ENCODE data around the gene HOXD10. TPM values are rescaled to one million over a fixed set of nuclear protein-coding genes. Genes with fewer than 3 reads are reported as not detected.

HOXD10 gene
- total RNA-seq, 2 donors from 2014 or later = not detected

DNA sequence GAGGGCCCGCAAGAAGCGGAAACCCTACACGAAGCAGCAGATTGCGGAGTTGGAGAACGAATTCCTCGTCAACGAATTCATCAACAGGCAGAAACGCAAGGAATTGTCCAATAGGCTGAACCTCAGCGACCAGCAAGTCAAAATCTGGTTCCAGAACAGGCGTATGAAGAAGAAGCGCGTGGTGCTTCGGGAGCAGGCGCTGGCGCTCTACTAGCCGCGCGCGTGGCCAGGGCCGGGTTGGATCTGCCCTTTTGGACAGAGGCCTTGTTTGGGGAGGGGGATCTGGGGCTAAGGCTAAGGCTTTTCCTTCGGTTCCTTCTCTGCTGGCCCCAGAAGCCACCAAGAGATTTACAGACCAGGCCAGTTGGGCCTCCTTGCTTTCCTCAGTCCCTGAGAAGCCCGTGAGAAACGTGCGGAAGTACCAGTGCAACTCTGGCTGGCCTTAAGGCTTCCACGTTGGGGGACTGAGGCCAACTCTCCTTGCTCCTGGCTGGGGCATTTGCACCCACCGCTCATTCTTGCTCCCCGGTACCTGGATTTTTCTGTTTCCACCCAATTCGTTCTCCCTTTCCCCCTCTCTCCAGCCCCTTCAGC lies 15.9 kb upstream of the HOXD10 start:
- H3K4me1 ChIP-seq = peaks cover 0 to 45% of the 10 kb centered on the region in 2 donors

DNA sequence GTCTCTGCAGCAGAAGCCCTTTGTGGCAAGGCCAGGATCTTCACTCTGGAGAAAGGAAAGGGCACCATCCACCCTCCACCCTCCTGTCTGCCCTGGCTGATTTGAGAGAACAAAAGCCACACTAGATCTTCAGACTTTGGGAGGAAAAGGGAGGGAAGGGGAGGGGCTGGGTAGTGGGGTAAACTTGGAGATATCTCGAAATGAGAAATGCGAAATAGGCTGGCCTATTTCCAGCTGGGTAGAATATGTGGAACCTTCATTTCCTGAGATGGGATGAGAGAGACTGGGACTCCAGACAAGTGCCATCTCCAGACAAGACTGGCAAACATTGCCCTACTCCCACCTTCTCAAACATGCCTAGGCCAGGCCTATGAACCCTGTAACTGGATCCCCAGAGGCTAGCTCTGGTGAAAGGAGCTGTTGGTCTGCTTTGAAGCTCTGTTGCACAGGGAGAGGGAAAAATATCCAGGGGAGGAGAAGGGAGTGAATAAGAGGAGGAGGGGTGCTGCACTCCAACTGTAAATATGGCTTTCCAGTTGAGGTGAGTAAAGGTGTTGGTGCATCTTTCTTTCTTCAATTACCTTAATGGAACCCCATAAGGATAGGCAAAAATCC lies 15.3 kb upstream of the HOXD10 start:
- no peak for DNase-seq (ENCODE audit: low spot score)
- Histone ChIP-seq H3K36me3 (no peaks in the 10 kb centered on the region), H3K27ac (no peak overlapping the region), H3K4me1 (peaks cover 0 to 46% of the 10 kb centered on the region in 2 donors), H3K9me3 (no peaks in the 10 kb centered on the region), H3K27me3 (peaks cover 67 to 95% of the 10 kb centered on the region in 2 donors), H3K4me3 (no peak overlapping the region)
- TF ChIP-seq, protein P1, sequence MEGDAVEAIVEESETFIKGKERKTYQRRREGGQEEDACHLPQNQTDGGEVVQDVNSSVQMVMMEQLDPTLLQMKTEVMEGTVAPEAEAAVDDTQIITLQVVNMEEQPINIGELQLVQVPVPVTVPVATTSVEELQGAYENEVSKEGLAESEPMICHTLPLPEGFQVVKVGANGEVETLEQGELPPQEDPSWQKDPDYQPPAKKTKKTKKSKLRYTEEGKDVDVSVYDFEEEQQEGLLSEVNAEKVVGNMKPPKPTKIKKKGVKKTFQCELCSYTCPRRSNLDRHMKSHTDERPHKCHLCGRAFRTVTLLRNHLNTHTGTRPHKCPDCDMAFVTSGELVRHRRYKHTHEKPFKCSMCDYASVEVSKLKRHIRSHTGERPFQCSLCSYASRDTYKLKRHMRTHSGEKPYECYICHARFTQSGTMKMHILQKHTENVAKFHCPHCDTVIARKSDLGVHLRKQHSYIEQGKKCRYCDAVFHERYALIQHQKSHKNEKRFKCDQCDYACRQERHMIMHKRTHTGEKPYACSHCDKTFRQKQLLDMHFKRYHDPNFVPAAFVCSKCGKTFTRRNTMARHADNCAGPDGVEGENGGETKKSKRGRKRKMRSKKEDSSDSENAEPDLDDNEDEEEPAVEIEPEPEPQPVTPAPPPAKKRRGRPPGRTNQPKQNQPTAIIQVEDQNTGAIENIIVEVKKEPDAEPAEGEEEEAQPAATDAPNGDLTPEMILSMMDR (IDR thresholded peaks at IDR 0.05) = no peak

More for the DNA sequence above, 15.9 kb upstream of the HOXD10 start:
- DNase-seq (ENCODE audit: low spot score) = no peak
- Histone ChIP-seq H3K27ac (no peak overlapping the region), H3K27me3 (peaks cover 66 to 92% of the 10 kb centered on the region in 2 donors), H3K36me3 (no peaks in the 10 kb centered on the region), H3K4me3 (no peak overlapping the region), H3K9me3 (no peaks in the 10 kb centered on the region)
- TF ChIP-seq, protein P1 (IDR thresholded peaks at IDR 0.05) = no peak

DNA sequence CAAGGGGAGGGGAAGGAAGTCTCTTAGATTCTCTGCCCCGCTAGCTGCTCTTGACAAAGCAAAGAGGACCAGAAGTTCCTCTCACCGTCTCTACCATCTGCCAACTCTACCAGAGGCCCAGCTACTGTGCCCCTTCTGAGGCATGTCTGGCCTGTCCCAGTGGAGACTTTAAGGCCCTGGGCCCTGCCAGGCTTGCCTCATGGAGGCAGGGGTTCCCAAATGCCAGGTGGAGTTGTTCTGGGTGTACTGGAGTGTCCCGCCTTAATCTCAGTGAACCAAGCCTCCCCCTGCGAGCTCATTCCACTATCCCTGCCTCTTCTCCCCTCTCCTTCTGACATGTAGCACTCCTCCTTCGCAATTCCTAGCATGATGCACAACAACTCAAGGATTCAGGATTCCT lies 14.7 kb upstream of the HOXD10 start:
- Histone ChIP-seq H3K4me1 (peaks cover 0 to 49% of the 10 kb centered on the region in 2 donors), H3K36me3 (no peaks in the 10 kb centered on the region), H3K9me3 (no peaks in the 10 kb centered on the region), H3K4me3 (no peak overlapping the region), H3K27me3 (peaks cover 66 to 95% of the 10 kb centered on the region in 2 donors), H3K27ac (no peak overlapping the region)
- no peak for DNase-seq (ENCODE audit: low spot score)
- TF ChIP-seq, protein P1 (IDR thresholded peaks at IDR 0.05) = no peak

DNA sequence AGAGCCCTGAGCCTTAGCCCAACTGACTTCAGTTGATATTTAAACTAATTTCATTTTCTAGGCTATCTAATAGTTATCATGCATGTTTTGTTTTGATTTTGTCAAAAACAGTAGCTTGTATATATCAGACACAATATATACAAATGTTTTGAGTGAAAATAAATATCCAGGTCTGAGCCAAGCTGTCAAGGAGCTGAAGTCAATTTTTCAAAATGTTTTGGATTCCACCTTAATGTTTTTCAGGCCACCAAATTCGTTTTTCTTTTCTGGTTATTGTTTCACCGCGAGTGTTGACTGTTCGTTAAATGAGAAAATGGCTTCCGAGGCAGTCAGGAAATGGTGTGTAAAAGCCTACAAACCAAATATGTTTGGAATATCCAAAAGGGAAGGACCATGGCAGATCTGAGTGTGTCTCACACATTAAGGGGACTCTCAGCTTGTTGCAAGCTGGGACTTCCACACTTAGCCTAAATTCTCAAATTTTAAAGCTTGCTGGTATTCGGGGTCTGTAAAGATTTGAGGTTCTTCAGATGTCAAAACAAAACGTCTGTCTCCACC lies 14.2 kb upstream of the HOXD10 start:
- Histone ChIP-seq H3K9me3 (no peaks in the 10 kb centered on the region), H3K36me3 (no peaks in the 10 kb centered on the region), H3K4me3 (no peak overlapping the region), H3K27me3 (peaks cover 64 to 94% of the 10 kb centered on the region in 2 donors), H3K27ac (no peak overlapping the region), H3K4me1 (peaks cover 0 to 49% of the 10 kb centered on the region in 2 donors)
- TF ChIP-seq, protein P1 (IDR thresholded peaks at IDR 0.05) = no peak
- DNase-seq (ENCODE audit: low spot score) = no peak

DNA sequence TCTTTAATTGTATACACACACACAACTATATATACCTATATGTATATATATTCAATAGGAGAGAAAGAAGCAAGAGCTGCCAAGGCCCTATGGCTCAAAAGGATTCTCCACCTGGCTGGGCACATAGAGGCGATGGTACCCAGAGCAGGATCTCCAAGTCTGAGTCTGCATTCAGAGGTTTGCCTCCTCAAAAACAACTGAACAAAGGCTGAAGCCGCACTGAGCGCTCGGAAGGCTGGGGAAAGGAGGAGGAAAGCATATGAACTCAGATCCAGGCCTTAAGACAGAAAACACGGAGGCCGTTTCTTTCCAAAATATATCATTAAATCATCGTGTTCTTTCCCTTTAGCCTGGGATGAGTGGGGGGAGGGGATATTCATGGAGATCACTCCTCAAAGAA lies 13.4 kb upstream of the HOXD10 start:
- Histone ChIP-seq H3K27me3 (peaks cover 59 to 92% of the 10 kb centered on the region in 2 donors), H3K4me3 (no peak overlapping the region), H3K4me1 (peaks cover 0 to 45% of the 10 kb centered on the region in 2 donors)

More for the DNA sequence above, 13.4 kb upstream of the HOXD10 start:
- Histone ChIP-seq H3K27ac (no peak overlapping the region), H3K9me3 (no peaks in the 10 kb centered on the region), H3K36me3 (no peaks in the 10 kb centered on the region)
- TF ChIP-seq, protein P1 (IDR thresholded peaks at IDR 0.05) = no peak
- no peak for DNase-seq (ENCODE audit: low spot score)

All from right atrium auricular region (tissue), 2 donors.